ENCODE measurements around the gene TMEM119.

DNA sequence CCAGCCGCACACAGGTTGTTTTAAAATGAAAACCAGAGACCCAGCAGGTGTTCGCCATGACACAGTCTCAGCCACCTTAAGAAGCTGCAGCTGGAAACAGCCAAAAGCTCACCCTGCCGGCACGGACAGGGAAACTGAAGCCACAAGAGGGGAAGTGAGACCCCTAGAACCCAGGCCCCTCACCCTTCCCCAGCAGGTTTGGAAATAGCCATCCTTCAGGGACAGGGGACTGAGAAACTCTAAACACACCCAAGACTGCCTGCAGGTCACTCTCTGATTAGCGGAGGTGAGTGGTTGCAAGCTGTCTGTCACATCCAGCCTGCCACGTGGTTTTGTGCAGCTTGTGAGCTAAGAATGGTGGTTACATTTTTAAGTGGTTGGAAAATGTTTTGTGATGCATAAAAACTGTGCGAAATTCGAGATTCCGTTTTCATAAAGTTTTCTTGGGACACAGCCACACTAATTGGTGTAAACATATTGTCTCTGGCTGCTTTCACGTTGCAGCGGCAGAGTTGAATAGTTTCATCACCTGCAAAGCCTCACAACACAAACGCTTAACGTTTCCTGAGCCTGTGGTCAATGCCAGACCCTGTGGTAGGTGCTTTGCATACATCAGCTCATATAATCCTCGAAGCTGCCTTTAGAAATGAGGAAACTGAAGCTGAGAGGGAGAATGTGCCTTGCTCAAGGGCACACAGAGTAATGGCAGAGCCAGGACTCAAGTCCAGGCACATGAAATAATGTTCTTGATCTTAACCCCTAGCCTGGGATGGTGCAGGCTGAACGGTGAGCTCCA lies 37.5 kb upstream of the TMEM119 start:
- TF ChIP-seq POLR2A (IDR thresholded peaks at IDR 0.05) (no peak), CTCF (IDR thresholded peaks at IDR 0.05) (no peak), POLR2AphosphoS5 (IDR thresholded peaks at IDR 0.05) (no peak), EP300 (IDR thresholded peaks at IDR 0.05) (no peak)
